Ovary (tissue), 9 donors: ENCODE measurements around the gene GRB7. TPM values are rescaled to one million over a fixed set of nuclear protein-coding genes. Genes with fewer than 3 reads are reported as not detected.

ENCODE experiments used
- DNase-seq, 5 donors: peaks; one replicate each; pipeline ENCODE4 v3.0.0-alpha.2; 2019 to 2020
- H3K27ac ChIP-seq, 2 donors: fragments of 200-600 bp; one replicate each; pipeline versions ENCODE4 v1.5.1 to v1.8.0; 2019 to 2022
- H3K27me3 ChIP-seq: fragments of 200-600 bp; one replicate; pipeline ENCODE4 v1.8.0; 2022
- H3K36me3 ChIP-seq: fragments of 200-600 bp; sonication (generic); one replicate; pipeline ENCODE4 v1.5.1; 2019
- H3K4me1 ChIP-seq: one replicate; pipeline ENCODE4 v1.8.1; 2013; ENCODE audit warnings: mild to moderate bottlenecking, moderate library complexity; ENCODE audit not compliant: insufficient read depth
- H3K4me3 ChIP-seq: fragments of 200-600 bp; sonication (generic); one replicate; pipeline ENCODE4 v1.5.1; 2017
- H3K9me3 ChIP-seq, 2 donors: fragments of 200-600 bp in 1 of 2; sonication (generic) in 1 of 2; one replicate each; pipeline versions ENCODE4 v1.5.1 to v1.8.1; 2013 to 2019; ENCODE audit warnings: mild to moderate bottlenecking in 1 of 2, moderate library complexity in 1 of 2
- EP300 ChIP-seq: sonication (generic); formaldehyde crosslinking; IDR thresholded peaks from one replicate; pipeline ENCODE4 v1.6.1; 2017; ENCODE audit warnings: antibody characterized with exemption
- POLR2A ChIP-seq: fragments of 450-650 bp; IDR thresholded peaks from one replicate; pipeline ENCODE4 v1.6.1; 2017; ENCODE audit warnings: antibody characterized with exemption, mild to moderate bottlenecking, moderate library complexity
- WGBS, 3 donors: extraction: QIAGEN DNeasy Blood & Tissue Kit in 1 of 3; methylation state at CpG; one replicate each; pipeline versions ENCODE4 v1.1.5 to v1.1.7; 2013 to 2017; 5-methylcytosine and 5-hydroxymethylcytosine counted together
- intact Hi-C, 4 donors: fragments of 100-400 bp; cut with DNase I; formaldehyde crosslinking; loops; one replicate each; pipeline versions ENCODE4 v1.11.0 to v1.15.1; 2022 to 2023
- polyA plus RNA-seq, 2 donors: library from polyadenylated mRNA; stranded (reverse); fragments of 200-250 nt in 1 of 2; fragments of 350-450 nt in 1 of 2; fragmentation: Illumina TruSeq in 1 of 2; extraction: RNeasy Lipid Tissue Mini Kit (QIAGEN cat#74804) in 1 of 2; gene quantifications; one replicate each; pipeline ENCODE4 v1.2.3, GENCODE V29; 2013 to 2014
- total RNA-seq, 7 donors: library from RNA; depleted of rRNA in 2 of 7; stranded (reverse); fragments of >200 nt in 2 of 7; fragmentation: NEBNext Ultra II Directional in 3 of 7; extraction: Animal tissue kit (Norgen Biotek cat#: 25700) in 3 of 7; gene quantifications; one replicate each; pipeline versions ENCODE4 v1.1.0 to v1.2.4, GENCODE V29; 2016 to 2023
- TF ChIP-seq, protein P1 (sequence below), 3 donors: fragments of 450-650 bp in 2 of 3; fragments of 200-600 bp in 1 of 3; IDR thresholded peaks; one replicate each; pipeline versions ENCODE4 v1.5.1 to v1.8.0; 2016 to 2022; ENCODE audit warnings: antibody characterized with exemption in 3 of 3, mild to moderate bottlenecking in 1 of 3
- donor health status: DM: no; HTN: no; CAD: no; lungs with moderate emphysema.
- donor health status: DM: no; HTN: no; CAD: no.
- donor health status: Bipolar disorder and iron deficiency.
- donor health status: DM: yes; HTN: yes; CAD: no.
- donor health status: DM: no; HTN: no; CAD: no.
- donor health status: DM: yes; HTN: yes; CAD: no.

Gene GRB7
- total and polyA plus RNA-seq, 9 donors, result 0.23 to 63.0 (median 2.1) TPM

DNA sequence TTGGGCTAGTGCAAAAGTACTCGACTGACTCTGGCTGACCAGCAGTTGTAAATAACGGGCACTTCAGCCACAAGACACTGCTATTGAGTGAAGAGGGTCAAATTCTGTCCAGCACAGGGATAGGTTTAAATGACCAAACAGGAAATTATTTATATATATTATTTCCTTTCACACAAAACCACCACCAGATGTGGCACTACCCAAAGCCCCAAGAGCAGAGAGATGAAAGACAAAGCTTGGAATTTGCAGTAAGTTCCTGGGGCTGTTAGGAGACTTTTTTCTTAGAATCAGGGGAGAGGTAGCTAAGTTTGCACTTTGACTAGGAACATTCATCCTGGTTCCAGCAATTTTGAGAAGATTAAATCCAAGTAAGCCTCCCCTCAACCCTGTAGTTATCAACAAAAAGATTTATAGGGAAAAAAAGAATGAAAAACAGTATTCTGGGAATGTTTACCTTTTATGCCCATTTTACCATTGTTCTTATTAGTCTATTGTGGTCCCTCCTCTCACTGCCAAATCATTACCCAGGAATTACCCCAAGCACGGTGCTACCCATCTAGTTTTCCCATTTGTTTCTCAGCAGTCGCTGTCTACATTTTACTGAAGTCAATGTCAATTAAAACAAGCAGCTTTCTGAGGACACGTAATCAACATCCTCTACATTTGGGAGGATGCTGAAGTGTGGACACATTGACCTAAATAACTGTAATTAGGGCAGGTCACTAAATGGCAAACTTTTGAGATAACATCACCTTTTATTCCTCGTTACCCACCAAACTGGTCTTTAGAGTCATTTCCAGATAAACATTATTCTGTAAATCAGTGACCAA lies 43.5 kb downstream of the GRB7 start:
- DNase-seq, result no peak
- 30 to 36% (median 34%) methylated on average over 6 of the region's 6 CpGs for WGBS, 3 donors
- H3K4me1 ChIP-seq, result no peaks in the 10 kb centered on the region
- H3K36me3 ChIP-seq, result no peaks in the 10 kb centered on the region
- TF ChIP-seq, protein P1, sequence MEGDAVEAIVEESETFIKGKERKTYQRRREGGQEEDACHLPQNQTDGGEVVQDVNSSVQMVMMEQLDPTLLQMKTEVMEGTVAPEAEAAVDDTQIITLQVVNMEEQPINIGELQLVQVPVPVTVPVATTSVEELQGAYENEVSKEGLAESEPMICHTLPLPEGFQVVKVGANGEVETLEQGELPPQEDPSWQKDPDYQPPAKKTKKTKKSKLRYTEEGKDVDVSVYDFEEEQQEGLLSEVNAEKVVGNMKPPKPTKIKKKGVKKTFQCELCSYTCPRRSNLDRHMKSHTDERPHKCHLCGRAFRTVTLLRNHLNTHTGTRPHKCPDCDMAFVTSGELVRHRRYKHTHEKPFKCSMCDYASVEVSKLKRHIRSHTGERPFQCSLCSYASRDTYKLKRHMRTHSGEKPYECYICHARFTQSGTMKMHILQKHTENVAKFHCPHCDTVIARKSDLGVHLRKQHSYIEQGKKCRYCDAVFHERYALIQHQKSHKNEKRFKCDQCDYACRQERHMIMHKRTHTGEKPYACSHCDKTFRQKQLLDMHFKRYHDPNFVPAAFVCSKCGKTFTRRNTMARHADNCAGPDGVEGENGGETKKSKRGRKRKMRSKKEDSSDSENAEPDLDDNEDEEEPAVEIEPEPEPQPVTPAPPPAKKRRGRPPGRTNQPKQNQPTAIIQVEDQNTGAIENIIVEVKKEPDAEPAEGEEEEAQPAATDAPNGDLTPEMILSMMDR (IDR thresholded peaks at IDR 0.05), result no peak
- TF ChIP-seq EP300 (no peak), POLR2A (no peak)
- H3K27me3 ChIP-seq, result no peaks in the 10 kb centered on the region
- intact Hi-C loops, result no loop called here
- no peak overlapping the region for H3K4me3 ChIP-seq
- no peaks in the 10 kb centered on the region for H3K9me3 ChIP-seq
- no peak overlapping the region for H3K27ac ChIP-seq

DNA sequence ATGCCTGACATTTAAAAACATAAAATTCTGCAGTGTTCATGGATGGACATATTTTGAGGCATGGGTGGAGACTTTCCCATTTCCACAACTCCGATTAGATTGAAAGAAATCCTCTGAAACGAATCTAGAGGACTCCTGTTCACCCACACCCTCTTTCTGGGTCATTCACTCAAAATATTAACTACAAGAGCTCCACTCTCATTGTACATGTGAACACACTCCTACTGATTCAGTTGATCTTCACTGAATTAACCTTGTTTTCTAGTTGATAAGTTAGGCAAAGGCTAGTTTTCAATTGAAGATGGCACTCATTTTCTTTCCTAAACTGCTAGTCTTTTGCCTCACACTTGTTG lies 44.1 kb downstream of the GRB7 start:
- Histone ChIP-seq H3K36me3 (no peaks in the 10 kb centered on the region), H3K4me1 (no peaks in the 10 kb centered on the region), H3K4me3 (no peak overlapping the region), H3K27ac (no peak overlapping the region), H3K9me3 (no peaks in the 10 kb centered on the region), H3K27me3 (no peaks in the 10 kb centered on the region)
- DNase-seq, result no peak
- TF ChIP-seq POLR2A, result no peak
- TF ChIP-seq EP300, result no peak
- TF ChIP-seq, protein P1 (IDR thresholded peaks at IDR 0.05), result no peak
- intact Hi-C loops, result no loop called here
- WGBS, 3 donors, result 42 to 58% (median 52%) methylated on average over 2 of the region's 2 CpGs

DNA sequence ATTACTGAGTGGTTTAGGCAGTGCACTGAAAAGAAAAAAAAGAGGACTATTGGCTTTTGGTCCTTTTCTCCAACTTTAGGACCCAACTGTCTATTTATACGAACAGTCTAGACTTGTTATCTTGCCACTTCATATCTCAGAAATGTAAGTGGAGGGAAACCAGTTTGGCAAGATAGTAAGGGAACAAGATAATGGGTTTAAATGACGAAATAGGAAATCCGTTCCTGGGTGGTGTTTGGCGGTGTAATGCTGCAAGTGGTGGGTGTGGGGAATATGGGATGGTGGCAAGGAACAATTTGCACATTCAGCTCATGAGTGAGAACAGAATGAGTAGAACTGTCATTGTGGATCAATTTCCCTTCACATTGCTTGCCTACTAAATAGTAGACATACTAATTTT lies 44.7 kb downstream of the GRB7 start:
- no peaks in the 10 kb centered on the region for H3K4me1 ChIP-seq
- TF ChIP-seq, protein P1 (IDR thresholded peaks at IDR 0.05), result no peak
- TF ChIP-seq POLR2A (no peak), EP300 (no peak)
- no peaks in the 10 kb centered on the region for H3K27me3 ChIP-seq
- WGBS, 3 donors, result 48 to 55% (median 51%) methylated on average over 4 of the region's 4 CpGs
- no peaks in the 10 kb centered on the region for H3K9me3 ChIP-seq
- intact Hi-C loops, result no loop called here
- no peak overlapping the region for H3K4me3 ChIP-seq
- no peak for DNase-seq
- no peaks in the 10 kb centered on the region for H3K36me3 ChIP-seq
- no peak overlapping the region for H3K27ac ChIP-seq

DNA sequence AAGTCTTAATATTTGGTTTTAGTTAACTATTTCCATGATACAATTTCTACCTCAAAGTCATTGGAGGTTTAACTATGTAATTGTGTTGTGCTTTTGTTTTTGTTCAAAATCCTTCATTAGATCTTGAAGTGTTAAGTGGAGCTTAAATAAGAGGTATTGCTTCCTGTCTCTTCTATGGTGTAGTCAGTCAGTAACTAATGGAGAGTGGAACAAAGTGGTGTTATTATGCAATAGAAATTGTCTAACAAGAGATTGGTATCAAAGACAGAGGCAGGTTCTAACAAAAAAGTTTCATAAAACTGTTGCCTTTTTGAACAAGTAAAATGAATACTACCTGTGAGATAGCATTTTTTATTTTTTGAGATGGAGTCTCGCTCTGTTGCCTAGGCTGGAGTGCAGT lies 45.2 kb downstream of the GRB7 start:
- WGBS, 3 donors, result 73 to 89% (median 80%) methylated on average over 1 of the region's 1 CpG
- Histone ChIP-seq H3K27me3 (no peaks in the 10 kb centered on the region), H3K4me3 (no peak overlapping the region)

More for the DNA sequence above, 45.2 kb downstream of the GRB7 start:
- H3K36me3 ChIP-seq, result no peaks in the 10 kb centered on the region
- no peak for DNase-seq
- H3K4me1 ChIP-seq, result no peaks in the 10 kb centered on the region
- H3K27ac ChIP-seq, result no peak overlapping the region
- no peaks in the 10 kb centered on the region for H3K9me3 ChIP-seq
- intact Hi-C loops, result no loop called here
- TF ChIP-seq, protein P1 (IDR thresholded peaks at IDR 0.05), result no peak
- no peak for TF ChIP-seq POLR2A
- TF ChIP-seq EP300, result no peak
